AG09319 (cell line): ENCODE measurements around the gene BLOC1S3.
"Not testable (repeated sequence)": the region's sequence is repeated elsewhere in the genome, so short reads cannot be mapped to it uniquely, and the experiment has no call there.

Source experiments
- DNase-seq: peaks from one replicate; pipeline ENCODE4 v3.0.0-alpha.2; 2010; ENCODE audit warnings: low read depth; ENCODE audit errors: extremely low read depth
- TF ChIP-seq, protein P1 (sequence below): IDR thresholded peaks from 2 replicates; pipeline ENCODE4 v1.5.1; 2011; ENCODE audit warnings: low read depth, mild to moderate bottlenecking, inconsistent platforms, low read length, moderate library complexity

Gene BLOC1S3

DNA sequence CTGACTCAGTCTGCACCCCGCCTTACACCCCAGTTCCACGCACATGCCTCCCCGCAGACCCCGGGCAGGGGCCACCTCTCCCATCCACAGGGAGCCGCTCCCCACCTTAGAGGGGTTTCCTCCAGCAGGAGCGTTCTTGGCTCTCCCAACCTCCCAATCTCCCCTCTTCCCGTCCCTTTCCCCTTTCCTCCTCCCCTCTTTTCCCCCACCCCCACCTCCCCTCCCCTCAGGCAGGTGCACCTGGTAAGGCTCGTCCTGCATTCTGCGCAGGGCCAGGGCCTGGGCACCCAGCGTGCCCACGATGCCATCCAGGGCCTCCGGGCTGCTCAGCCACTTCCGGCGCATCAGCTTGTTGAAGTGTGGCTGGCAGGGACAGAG is 39.4 kb downstream of the BLOC1S3 start:
- TF ChIP-seq, protein P1, sequence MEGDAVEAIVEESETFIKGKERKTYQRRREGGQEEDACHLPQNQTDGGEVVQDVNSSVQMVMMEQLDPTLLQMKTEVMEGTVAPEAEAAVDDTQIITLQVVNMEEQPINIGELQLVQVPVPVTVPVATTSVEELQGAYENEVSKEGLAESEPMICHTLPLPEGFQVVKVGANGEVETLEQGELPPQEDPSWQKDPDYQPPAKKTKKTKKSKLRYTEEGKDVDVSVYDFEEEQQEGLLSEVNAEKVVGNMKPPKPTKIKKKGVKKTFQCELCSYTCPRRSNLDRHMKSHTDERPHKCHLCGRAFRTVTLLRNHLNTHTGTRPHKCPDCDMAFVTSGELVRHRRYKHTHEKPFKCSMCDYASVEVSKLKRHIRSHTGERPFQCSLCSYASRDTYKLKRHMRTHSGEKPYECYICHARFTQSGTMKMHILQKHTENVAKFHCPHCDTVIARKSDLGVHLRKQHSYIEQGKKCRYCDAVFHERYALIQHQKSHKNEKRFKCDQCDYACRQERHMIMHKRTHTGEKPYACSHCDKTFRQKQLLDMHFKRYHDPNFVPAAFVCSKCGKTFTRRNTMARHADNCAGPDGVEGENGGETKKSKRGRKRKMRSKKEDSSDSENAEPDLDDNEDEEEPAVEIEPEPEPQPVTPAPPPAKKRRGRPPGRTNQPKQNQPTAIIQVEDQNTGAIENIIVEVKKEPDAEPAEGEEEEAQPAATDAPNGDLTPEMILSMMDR, result no peak
- no peak for DNase-seq

DNA sequence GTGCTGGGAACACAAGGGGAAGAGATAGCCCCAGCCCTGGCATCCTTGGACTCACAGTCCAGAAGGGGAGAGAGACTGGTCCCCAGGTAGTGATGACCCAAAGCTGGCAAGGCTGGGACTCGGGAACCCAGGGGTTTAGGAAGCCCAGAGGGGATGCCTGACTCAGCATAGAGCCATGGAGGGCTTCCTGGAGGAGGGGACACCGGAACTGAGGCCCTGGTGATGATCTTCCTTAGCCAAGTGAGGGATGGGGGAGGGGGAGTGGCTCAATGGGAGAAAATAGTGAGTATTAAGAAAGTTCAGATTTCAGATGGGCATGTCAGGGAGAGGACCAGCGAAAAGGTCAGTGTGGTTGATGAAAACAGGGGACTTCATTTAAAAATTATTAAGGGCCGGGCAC is 39.8 kb downstream of the BLOC1S3 start:
- TF ChIP-seq, protein P1, result no peak
- no peak for DNase-seq

DNA sequence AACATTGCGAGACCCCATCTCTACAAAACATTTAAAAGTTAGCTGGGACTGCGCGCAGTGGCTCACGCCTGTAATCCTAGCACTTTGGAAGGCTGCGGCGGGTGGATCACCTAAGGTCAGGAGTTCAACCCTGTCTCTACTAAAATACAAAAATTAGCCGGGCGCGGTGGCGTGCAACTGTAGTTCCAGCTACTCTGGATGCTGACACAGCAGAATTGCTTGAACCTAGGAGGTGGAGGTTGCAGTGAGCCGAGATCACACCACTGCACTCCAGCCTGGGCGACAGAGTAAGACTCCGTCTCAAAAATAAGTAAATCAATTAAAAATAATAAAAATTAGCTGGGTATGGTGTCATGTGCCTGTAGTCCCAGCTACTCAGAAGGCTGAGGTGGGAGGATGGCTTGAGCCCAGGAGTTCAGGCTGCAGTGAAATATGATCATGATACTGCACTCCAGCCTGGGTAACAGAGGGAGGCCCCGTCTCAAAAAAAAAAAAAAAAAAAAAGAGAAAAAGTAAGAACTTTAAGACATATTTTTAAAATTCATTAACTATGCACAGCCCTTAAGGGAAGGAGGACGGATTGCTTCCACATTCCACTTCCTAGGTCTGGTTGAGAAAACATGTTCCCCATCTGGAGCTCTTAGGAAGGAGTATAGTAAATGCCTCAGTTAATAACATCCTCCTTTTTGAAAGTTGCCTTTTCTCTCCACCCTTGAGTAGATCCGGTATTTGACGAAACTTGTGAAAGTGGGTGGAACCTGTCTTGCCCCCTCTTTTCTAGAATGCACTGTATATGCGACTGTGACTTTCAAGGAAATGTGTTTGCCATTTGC is 40.5 kb downstream of the BLOC1S3 start:
- no peak for DNase-seq
- TF ChIP-seq, protein P1, result no peak

DNA sequence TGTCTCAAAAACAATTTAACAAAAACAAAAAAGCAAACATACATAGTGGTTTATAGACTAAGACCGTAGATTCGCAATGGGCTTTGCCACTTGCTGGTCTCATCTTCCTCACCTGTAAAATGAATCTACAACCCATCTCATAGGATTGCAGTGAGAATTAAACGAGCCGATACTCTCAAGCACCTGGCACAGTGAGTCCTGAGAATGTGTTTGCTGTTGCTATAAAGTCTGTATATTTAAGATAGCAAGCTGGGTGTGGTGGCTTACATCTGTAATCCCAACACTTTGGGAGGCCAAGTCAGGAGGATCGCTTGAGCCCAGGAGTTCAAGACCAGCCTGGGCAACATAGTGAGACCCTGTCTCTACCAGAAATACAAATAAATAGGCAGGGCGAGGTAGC is 44.1 kb downstream of the BLOC1S3 start:
- TF ChIP-seq, protein P1, result no peak
- DNase-seq, result no peak

DNA sequence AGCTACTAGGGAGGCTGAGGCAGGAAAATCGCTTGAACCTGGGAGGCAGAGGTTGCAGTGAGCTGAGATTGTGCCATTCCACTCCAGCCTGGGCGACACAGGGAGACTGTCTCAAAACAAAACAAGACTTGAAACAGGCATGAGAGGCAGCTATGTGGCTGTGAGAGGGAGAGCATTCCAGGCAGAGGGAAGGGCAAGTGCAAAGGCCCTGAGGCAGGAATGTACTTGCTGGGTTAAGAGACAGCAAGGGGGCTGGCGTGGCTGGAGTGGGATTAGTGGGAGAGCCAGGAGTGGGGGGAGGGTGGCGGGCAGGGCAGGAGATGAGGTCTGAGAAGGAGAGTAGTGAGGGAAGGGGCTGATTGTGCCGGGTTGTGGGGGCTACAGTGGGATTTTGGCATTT is 45.3 kb downstream of the BLOC1S3 start:
- TF ChIP-seq, protein P1, result no peak
- no peak for DNase-seq

DNA sequence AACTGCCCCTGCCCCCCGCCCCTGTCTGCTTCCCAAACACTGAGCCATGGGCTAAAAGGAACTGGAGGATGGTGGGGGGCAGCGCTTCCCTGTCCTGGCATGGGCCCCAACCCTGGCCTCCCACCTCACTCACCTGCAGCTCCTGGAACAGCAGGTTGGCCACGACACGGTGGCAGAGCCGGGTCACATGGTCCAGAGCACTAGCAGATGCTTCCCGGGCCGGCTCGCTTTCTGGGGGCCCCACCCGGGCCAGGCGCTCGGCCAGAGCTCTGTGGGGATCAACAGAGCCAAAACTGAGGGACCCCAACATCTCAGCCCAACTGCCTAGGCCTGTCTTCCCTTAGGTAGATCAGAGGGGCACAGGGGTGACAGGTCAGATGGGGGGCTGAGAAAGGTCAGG is 46.1 kb downstream of the BLOC1S3 start:
- no peak for DNase-seq
- TF ChIP-seq, protein P1, result no peak

DNA sequence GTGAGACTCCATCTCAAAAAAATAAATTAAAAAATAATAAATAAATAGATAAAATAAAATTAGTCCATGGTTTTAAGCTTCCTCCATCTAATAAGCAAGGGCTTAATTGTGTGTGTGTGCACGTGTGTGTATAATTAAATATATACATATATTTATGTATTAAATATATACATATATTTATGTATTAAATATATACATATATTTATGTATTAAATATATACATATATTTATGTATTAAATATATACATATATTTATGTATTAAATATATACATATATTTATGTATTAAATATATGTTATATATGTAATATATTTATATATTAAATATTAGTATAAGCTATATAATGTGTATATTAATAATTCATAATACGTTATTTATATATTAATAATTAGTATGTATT is 50.5 kb downstream of the BLOC1S3 start:
- DNase-seq, result not testable (repeated sequence)
